ENCODE results near the gene HAND2. TPM values are rescaled to one million over a fixed set of nuclear protein-coding genes. Genes with fewer than 3 reads are reported as not detected.
A peak's percentile ranks its signal among the peaks of the same experiment; 100 is the strongest.

Gene HAND2
- total RNA-seq, 2 donors from 2014 or later, result 7.3 to 11.4 TPM

DNA sequence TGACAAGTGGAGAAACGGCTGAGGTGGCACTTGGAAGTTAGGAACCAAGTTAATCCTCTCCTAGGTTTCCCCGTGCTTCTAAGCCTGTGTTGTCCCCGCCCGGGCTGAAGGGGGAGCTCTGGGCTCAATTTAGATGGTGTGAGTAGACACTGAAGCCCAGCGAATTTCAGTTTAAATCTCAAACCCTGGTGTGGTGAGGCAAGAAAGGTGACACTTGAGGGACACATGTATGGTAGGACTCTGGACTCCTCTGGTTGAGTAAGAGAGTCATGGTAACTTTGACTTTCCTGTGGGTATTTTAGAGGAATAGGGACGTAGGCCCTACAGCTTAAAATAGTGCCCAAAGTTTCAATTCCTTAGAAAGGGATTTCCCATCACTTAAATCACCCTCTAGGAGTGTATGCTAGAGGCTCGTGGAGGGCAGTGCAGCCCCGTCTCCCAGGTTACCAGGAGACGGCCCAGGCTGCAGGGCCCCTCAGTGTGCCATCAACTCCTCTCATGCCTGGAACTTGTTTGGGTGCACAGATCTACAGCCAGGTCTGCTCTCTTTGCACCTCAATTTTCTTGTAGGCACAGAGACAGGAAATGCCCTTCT, 24.0 kb downstream of the HAND2 start:
- intact Hi-C loops (cut with DNase I), result loop anchor here (5.0 to 10.0 kb wide), 2 partner anchors 249 to 616 kb away; no protein-coding TSS in a partner anchor
- H3K36me3 ChIP-seq (replicated peaks in 1 of 2; ENCODE audit: insufficient read depth in 1 of 2, low read depth in 2 of 2), result no peaks in the 10 kb centered on the region
- no peak overlapping the region for H3K4me3 ChIP-seq
- ATAC-seq (peak; percentile 79), DNase-seq (peak; percentile 59 to 73 (median 66))
- peaks cover 5% of the 10 kb centered on the region for H3K4me1 ChIP-seq
- H3K27ac ChIP-seq, result no peak overlapping the region
- WGBS, 2 donors, result 13 to 19% methylated on average over 6 to 9 of the region's 9 CpGs
- no peaks in the 10 kb centered on the region for H3K27me3 ChIP-seq
- H3K9me3 ChIP-seq, result no peaks in the 10 kb centered on the region
- TF ChIP-seq, protein P1, sequence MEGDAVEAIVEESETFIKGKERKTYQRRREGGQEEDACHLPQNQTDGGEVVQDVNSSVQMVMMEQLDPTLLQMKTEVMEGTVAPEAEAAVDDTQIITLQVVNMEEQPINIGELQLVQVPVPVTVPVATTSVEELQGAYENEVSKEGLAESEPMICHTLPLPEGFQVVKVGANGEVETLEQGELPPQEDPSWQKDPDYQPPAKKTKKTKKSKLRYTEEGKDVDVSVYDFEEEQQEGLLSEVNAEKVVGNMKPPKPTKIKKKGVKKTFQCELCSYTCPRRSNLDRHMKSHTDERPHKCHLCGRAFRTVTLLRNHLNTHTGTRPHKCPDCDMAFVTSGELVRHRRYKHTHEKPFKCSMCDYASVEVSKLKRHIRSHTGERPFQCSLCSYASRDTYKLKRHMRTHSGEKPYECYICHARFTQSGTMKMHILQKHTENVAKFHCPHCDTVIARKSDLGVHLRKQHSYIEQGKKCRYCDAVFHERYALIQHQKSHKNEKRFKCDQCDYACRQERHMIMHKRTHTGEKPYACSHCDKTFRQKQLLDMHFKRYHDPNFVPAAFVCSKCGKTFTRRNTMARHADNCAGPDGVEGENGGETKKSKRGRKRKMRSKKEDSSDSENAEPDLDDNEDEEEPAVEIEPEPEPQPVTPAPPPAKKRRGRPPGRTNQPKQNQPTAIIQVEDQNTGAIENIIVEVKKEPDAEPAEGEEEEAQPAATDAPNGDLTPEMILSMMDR (IDR thresholded peaks at IDR 0.05), result peak; percentile 51 to 80 (median 75)
- no peak for TF ChIP-seq POLR2A (IDR thresholded peaks at IDR 0.05)

DNA sequence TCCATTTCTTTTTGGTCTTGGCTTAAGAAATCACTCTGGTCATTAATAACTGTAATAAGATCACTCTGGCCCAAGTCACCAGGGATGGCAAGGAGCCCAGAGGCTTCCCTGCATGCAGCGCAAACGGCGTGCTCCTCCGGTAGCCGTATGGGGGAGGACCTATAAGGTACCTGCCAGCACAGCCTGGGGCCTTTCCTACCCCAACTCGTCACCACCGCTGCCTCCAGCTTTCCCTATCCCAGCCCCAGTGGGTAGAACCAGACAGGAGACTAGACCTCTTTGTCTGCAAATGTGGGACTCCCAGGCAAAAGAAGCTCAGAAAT, 25.9 kb downstream of the HAND2 start:
- DNase-seq, result no peak
- H3K4me1 ChIP-seq, result peaks cover 5% of the 10 kb centered on the region
- H3K9me3 ChIP-seq, result no peaks in the 10 kb centered on the region
- no peaks in the 10 kb centered on the region for H3K27me3 ChIP-seq
- no peak for TF ChIP-seq POLR2A (IDR thresholded peaks at IDR 0.05)
- TF ChIP-seq, protein P1 (IDR thresholded peaks at IDR 0.05), result no peak
- WGBS, 2 donors, result 14 to 19% methylated on average over 7 of the region's 7 CpGs
- intact Hi-C loops (cut with DNase I), result loop anchor here (10.0 kb wide), 1 partner anchor 251 kb away; no protein-coding TSS in a partner anchor
- no peaks in the 10 kb centered on the region for H3K36me3 ChIP-seq (replicated peaks in 1 of 2; ENCODE audit: insufficient read depth in 1 of 2, low read depth in 2 of 2)
- ATAC-seq, result no peak
- no peak overlapping the region for H3K4me3 ChIP-seq
- no peak overlapping the region for H3K27ac ChIP-seq

DNA sequence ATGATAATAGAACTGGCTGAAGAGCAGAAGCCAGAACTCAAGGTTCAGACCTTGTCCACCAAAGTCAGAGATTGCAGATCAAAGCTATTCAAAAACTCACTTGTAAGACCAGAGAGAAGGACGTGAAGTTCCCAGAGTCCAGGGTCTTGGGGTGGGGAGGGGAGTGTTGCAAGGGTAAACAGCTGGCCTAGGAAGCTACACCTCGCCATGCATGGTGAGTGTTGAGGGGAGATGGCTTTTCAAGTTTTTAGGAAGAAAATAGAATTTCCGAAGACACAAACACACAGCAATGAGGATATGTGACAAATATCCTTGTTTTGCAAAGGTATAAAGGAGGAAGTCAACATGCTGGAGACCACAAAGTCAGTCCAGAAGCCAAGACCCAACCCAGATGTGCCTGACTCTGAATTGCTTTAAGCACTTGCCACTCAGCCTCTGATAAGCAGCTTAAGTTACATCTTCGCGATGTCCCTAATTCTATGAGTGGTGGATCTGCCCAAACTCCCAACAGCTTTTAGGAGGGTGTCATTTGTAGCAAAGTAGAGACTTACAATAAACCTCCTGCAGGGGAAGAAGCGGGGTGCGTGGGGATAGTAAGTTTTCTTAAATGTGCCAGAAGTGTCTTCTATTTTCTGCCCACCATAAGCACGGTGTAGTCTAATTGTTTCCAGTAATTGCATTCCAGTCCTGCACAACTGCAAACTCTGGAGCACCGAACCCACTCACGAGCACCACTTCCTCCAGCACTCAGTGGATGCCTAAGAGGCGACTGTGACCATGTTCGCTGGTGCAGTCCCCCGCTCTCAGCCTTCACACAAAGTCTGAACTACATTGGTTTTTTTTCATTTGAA, 26.5 kb downstream of the HAND2 start:
- no peak for TF ChIP-seq POLR2A (IDR thresholded peaks at IDR 0.05)
- TF ChIP-seq, protein P1 (IDR thresholded peaks at IDR 0.05), result no peak

DNA sequence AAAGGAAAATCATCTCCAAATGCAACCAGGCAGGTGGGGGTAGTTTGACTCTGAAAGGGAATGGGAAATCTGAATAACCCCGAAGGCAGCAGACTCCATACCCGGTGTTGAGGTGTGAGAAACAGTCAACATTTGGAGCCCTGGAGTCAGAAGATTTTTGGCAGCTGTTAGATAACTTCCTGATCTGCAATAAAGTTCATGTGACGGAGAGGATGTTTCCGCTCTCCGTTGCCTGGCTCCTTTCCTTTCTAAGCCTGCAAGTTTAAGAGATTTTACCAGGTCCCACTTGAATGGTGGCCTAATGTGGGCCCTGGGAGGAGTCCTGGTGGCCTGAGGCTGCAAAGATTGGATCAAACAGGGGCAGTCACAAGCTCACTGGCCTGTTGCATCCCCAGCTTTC, 27.7 kb downstream of the HAND2 start:
- peaks cover 5% of the 10 kb centered on the region for H3K4me1 ChIP-seq
- ATAC-seq, result no peak
- intact Hi-C loops (cut with DNase I), result loop anchor here (10.0 kb wide), 1 partner anchor 253 kb away; no protein-coding TSS in a partner anchor
- DNase-seq, result no peak
- no peaks in the 10 kb centered on the region for H3K27me3 ChIP-seq
- H3K4me3 ChIP-seq, result no peak overlapping the region
- H3K27ac ChIP-seq, result no peak overlapping the region
- H3K9me3 ChIP-seq, result no peaks in the 10 kb centered on the region
- no peaks in the 10 kb centered on the region for H3K36me3 ChIP-seq (replicated peaks in 1 of 2; ENCODE audit: insufficient read depth in 1 of 2, low read depth in 2 of 2)
- 59 to 65% methylated on average over 5 of the region's 5 CpGs for WGBS, 2 donors
- TF ChIP-seq, protein P1 (IDR thresholded peaks at IDR 0.05), result no peak
- TF ChIP-seq POLR2A (IDR thresholded peaks at IDR 0.05), result no peak

More for the DNA sequence above, 26.5 kb downstream of the HAND2 start:
- intact Hi-C loops (cut with DNase I), result loop anchor here (10.0 kb wide), 1 partner anchor 251 kb away; no protein-coding TSS in a partner anchor
- H3K4me3 ChIP-seq, result no peak overlapping the region
- H3K36me3 ChIP-seq (replicated peaks in 1 of 2; ENCODE audit: insufficient read depth in 1 of 2, low read depth in 2 of 2), result no peaks in the 10 kb centered on the region
- no peak overlapping the region for H3K27ac ChIP-seq
- DNase-seq (no peak), ATAC-seq (no peak)
- no peaks in the 10 kb centered on the region for H3K9me3 ChIP-seq
- peaks cover 5% of the 10 kb centered on the region for H3K4me1 ChIP-seq
- WGBS, 2 donors, result 44 to 63% methylated on average over 13 of the region's 13 CpGs
- H3K27me3 ChIP-seq, result no peaks in the 10 kb centered on the region

Data from body of pancreas (tissue), 4 donors.